CMK (cell line): ENCODE measurements around the gene PHPT1.

Source experiments
- DNase-seq: peaks from one replicate; pipeline ENCODE4 v3.0.0-alpha.2; 2010; ENCODE audit warnings: low read depth

PHPT1 gene

DNA sequence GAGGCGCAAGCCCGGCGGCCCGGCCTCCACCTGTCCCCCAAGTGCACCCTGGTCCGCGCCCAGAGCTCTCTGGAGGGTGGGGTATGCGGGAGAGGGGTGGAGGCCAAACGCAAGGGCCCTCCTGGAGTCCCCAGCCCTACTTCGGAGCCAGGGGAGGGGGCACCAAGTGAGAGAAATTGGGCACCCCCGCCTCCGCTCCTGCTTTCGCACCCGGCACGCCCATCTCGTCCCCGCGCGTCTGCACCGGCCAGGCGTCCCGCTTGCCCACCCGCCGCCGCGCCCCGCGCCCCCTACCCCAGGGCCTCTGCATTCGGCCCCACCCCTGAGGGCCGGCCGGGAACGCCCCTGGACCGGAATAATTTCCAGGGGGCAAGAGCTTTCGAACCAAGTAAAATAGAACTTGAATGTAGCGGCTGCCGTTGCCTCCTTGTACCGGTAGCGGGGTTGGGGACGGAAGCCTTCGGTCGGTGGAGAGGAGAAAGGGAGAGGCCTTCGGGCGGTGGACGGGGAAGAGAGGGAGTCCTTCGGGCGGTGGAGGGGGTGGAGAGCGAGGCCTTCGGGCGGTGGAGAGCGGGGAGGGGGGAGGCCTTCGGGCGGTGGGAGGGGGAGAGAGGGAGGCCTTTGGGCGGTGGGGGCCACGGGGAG lies 694 bp upstream of the PHPT1 start:
- DNase-seq: peak; percentile 41

GRCh38 chr9:136849960-136850865 lies 1.0 kb downstream of the PHPT1 start:
- DNase-seq: no peak

DNA sequence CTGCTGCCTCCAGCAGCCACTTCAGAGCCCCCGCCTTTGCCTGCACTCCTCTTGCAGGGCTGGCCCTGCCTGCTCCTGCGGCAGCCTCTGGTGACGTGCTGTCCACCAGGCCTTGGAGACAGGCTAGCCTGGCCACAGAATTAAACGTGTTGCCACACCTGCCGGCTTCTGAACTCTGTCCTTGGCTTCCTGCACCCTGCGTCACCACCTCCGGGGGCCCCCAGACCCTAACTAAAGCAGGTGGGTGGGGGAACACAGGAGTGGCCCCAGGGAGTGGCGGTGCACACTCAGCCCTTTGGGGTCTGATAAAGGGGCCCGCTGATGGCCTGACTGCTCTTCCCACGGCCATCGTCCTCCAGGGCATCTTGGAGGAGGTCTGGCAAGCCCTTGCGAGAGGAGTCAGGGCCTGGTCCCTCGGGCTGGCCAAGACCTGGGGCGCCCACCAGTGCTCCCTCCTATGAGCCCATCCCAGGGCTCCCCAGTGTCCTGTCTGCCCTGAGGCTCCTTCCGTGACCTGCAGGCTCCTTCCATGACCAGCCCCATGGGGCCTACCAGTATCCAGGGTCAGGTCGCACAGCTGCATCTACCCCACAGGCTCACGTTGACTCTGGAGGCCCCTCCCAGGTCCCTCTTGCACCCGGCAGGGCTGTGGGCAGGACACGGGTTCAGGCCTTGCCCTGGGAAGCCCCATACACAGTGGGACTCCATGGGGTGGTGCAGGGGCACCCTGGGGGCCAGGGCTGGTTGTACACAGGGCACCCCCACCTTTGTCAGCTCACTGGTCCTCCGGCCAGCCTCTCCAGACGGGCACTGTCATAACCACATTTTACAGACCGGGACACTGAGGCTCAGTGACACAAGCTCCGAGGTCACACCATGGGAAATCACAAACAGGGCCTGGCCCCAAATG lies 1.9 kb downstream of the PHPT1 start:
- DNase-seq: no peak

- no peak for DNase-seq
Observed at GRCh38 chr9:136851941-136852663, 2.9 kb downstream of the PHPT1 start, which contains the start of gene MAMDC4. MAMDC4 (plus strand) TSS chr9:136852346; CDS start chr9:136852417, 71 bp downstream.

DNA sequence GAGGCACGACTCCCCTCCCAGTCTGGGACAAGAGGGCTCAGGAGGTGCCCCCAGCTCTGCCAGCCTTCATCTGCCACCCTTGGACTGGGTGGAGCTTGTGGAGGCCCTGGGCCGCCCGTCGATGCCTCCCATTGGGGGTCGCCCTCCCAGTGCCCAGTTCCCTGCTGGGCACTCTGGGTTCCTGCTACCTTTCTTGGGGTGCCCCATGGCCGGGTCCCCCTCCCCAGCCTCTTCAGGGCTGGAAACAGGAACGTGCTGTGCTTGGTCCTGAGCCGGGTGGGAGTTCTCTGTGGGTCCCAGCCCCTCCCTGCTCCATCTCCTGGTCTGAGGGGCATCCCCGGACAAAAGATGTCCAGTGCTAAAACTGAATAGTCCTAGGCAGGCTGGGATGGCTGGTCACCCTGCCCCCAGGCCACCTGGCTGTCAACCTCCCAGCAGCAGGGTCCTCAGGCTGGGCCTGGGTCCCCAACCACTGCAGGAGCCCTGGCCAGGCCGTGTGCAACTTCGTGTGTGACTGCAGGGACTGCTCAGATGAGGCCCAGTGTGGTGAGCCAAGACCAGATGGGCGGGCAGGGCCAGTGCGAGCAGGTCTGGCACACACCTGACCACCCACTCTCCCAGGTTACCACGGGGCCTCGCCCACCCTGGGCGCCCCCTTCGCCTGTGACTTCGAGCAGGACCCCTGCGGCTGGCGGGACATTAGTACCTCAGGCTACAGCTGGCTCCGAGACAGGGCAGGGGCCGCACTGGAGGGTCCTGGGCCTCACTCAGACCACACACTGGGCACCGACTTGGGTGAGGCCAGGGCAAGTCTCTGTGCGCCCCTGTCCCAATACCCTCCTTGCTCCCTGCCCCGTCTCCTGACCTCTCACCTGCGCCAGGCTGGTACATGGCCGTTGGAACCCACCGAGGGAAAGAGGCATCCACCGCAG lies 3.7 kb downstream of the PHPT1 start:
- no peak for DNase-seq

DNA sequence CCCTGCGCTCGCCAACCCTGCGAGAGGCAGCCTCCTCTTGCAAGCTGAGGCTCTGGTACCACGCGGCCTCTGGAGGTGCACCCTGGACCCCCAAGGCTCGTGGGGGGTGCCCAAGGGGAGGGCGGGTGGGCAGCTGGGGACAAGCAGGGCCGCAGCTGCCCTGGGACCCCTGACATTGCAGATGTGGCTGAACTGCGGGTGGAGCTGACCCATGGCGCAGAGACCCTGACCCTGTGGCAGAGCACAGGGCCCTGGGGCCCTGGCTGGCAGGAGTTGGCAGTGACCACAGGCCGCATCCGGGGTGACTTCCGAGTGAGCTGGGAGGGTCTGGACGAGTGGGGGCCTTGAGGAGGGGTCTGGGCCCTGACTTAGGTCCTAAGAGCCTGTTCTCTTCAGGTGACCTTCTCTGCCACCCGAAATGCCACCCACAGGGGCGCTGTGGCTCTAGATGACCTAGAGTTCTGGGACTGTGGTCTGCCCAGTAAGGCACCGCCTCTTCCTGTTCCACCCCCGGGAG lies 4.4 kb downstream of the PHPT1 start:
- no peak for DNase-seq

- DNase-seq: no peak
Observed at GRCh38 chr9:136854113-136854841, 5.1 kb downstream of the PHPT1 start.

- DNase-seq: no peak
Observed at GRCh38 chr9:136854842-136855460, 5.7 kb downstream of the PHPT1 start.

GRCh38 chr9:136855461-136856078 lies 6.4 kb downstream of the PHPT1 start:
- DNase-seq: no peak

- DNase-seq: no peak
Observed at GRCh38 chr9:136856079-136856476, 6.9 kb downstream of the PHPT1 start.

DNA sequence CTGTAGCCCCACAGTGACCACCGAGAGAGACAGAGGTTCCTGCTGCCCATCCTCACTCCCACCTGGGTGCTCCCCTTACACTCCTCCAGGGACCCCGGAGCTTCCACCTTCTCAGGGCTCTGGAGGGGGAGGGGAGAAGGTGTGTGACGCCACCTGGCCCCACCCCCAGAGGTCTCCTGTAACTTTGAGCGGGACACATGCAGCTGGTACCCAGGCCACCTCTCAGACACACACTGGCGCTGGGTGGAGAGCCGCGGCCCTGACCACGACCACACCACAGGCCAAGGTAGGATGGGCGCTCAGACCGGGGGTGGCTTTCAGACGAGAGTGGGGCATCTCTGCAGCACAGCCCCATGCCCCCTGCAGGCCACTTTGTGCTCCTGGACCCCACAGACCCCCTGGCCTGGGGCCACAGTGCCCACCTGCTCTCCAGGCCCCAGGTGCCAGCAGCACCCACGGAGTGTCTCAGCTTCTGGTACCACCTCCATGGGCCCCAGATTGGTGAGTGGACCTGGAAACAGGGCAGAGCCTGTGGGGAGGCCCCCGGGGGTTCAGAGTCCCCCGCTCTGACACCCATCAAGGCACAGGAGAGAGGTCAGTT lies 7.4 kb downstream of the PHPT1 start:
- no peak for DNase-seq

DNA sequence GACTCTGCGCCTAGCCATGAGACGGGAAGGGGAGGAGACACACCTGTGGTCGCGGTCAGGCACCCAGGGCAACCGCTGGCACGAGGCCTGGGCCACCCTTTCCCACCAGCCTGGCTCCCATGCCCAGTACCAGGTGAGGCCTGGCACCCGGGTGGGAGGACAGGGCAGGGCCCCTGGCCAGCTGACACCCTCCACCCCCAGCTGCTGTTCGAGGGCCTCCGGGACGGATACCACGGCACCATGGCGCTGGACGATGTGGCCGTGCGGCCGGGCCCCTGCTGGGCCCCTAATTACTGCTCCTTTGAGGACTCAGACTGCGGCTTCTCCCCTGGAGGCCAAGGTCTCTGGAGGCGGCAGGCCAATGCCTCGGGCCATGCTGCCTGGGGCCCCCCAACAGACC lies 8.0 kb downstream of the PHPT1 start:
- no peak for DNase-seq

DNA sequence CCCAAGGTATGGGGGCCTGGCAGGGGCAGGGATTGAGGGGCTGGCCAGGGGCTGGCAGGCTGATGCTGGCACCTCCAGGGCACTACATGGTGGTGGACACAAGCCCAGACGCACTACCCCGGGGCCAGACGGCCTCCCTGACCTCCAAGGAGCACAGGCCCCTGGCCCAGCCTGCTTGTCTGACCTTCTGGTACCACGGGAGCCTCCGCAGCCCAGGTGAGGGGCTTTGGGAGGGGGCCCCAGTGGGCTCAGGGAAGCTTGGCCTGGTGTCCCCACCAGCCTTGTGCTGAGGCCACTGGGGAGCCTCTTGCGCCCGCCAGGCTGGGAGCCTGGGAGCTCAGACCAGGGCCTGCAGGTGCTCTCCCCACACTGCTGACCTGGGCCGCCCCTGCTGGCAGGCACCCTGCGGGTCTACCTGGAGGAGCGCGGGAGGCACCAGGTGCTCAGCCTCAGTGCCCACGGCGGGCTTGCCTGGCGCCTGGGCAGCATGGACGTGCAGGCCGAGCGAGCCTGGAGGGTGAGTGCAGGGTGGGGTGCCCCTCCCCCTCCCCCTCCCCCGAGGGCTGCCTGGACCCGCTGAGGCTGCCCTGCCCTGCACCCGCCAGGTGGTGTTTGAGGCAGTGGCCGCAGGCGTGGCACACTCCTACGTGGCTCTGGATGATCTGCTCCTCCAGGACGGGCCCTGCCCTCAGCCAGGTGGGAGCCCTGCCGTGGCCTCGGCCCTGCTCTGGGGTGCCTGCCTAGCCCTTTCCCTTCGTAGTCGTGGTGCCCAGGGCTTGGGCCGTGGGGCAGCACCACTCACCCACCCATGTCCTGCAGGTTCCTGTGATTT lies 8.6 kb downstream of the PHPT1 start:
- no peak for DNase-seq

- DNase-seq: no peak
Observed at GRCh38 chr9:136858452-136858843, 9.2 kb downstream of the PHPT1 start.

GRCh38 chr9:136858844-136859757 lies 9.9 kb downstream of the PHPT1 start:
- no peak for DNase-seq

DNA sequence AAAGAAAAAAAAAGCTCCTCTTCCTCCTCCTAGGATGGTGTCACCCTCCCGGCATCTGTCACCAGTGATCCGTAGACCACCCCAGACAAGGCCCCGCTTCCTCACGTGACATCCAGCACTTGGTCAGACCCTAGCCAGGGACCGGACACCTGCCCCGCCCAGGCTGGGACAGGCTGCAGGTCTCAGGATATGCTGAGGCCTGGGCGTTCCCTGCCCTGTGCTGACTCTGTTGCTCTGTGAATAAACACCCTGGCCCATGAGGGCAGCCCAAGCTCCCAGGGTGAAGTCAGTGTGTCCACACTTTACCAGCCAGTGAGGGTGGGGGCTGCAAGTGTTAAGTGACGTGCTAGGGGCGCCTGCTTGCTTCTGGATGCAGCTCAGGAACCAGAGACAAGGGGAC lies 11.3 kb downstream of the PHPT1 start:
- no peak for DNase-seq
